PC-3 (cell line): ENCODE data around the gene PTCD1. TPM values are rescaled to one million over a fixed set of nuclear protein-coding genes. Genes with fewer than 3 reads are reported as not detected.

Source experiments
- ATAC-seq: fragments of 200-7000 bp; cut with Tn5 transposase; 2 replicates; pipeline ENCODE4 v1.9.1; 2020; ENCODE audit warnings: mild to moderate bottlenecking, moderate library complexity
- BruUV-seq: library from RNA; stranded (reverse); fragments of 400-500 nt; replicated peaks from 2 replicates; lab custom pipeline; 2021; lab: Mats Ljungman, UMichigan
- CTCF ChIA-PET: fragments of 300-600 bp; sonication (Branson Sonifier 250); formaldehyde crosslinking; loops from one replicate; lab custom pipeline; 2022; ENCODE audit warnings: antibody characterized with exemption; lab: Charles Lee
- POLR2A ChIA-PET: fragments of 300-600 bp; sonication (Branson Sonifier 250); formaldehyde crosslinking; loops from one replicate; lab custom pipeline; 2022; ENCODE audit warnings: antibody characterized with exemption; ENCODE audit not compliant: unreplicated experiment; lab: Charles Lee
- DNase-seq: peaks from one replicate; pipeline ENCODE4 v3.0.0-alpha.2; 2015
- H2AFZ ChIP-seq: fragments of 300-600 bp; sonication (generic); 2 replicates; pipeline ENCODE4 v1.6.0; 2016; ENCODE audit warnings: antibody characterized with exemption, low read length
- H3F3A ChIP-seq: fragments of 300-600 bp; sonication (generic); one replicate; pipeline ENCODE4 v1.6.0; 2017; ENCODE audit warnings: antibody characterized with exemption, low read length, control low read depth, mild to moderate bottlenecking; ENCODE audit not compliant: unreplicated experiment
- H3K27ac ChIP-seq: fragments of 300-600 bp; sonication (generic); 2 replicates; pipeline ENCODE4 v1.5.1; 2016; ENCODE audit warnings: mild to moderate bottlenecking, low read length
- H3K27me3 ChIP-seq: fragments of 300-600 bp; sonication (generic); 2 replicates; pipeline ENCODE4 v1.6.1; 2016; ENCODE audit warnings: low read length, mixed read lengths
- H3K36me3 ChIP-seq: fragments of 300-600 bp; sonication (generic); 2 replicates; pipeline ENCODE4 v1.6.1; 2016; ENCODE audit warnings: low read depth, mixed run types, low read length, mixed read lengths
- H3K4me1 ChIP-seq: fragments of 300-600 bp; sonication (generic); 2 replicates; pipeline ENCODE4 v1.5.1; 2016; ENCODE audit warnings: low read length; ENCODE audit not compliant: insufficient read depth
- H3K4me2 ChIP-seq: fragments of 300-600 bp; sonication (generic); 2 replicates; pipeline ENCODE4 v1.6.0; 2016; ENCODE audit warnings: low read length
- H3K4me3 ChIP-seq: fragments of 300-600 bp; sonication (generic); 2 replicates; pipeline ENCODE4 v1.5.1; 2016; ENCODE audit warnings: mild to moderate bottlenecking, low read length, mixed read lengths
- H3K79me2 ChIP-seq: fragments of 300-600 bp; sonication (generic); 2 replicates; pipeline ENCODE4 v1.6.1; 2017; ENCODE audit warnings: low read length, mixed read lengths
- H3K9ac ChIP-seq: fragments of 300-600 bp; sonication (generic); 2 replicates; pipeline ENCODE4 v1.6.0; 2016; ENCODE audit warnings: mild to moderate bottlenecking, low read length
- H3K9me2 ChIP-seq: fragments of 300-600 bp; sonication (generic); replicated peaks from 2 replicates; pipeline ENCODE4 v1.6.1; 2016; ENCODE audit warnings: mixed run types, low read length, mixed read lengths
- H3K9me3 ChIP-seq: fragments of 300-600 bp; sonication (generic); 2 replicates; pipeline ENCODE4 v1.6.1; 2016; ENCODE audit warnings: low read length, mixed read lengths
- H4K20me1 ChIP-seq: fragments of 300-600 bp; sonication (generic); 2 replicates; pipeline ENCODE4 v1.6.1; 2016; ENCODE audit warnings: low read length, mixed read lengths
- CTCF ChIP-seq: fragments of 300-600 bp; sonication (generic); conservative IDR thresholded peaks from 2 replicates; pipeline ENCODE4 v1.5.1; 2017; ENCODE audit warnings: antibody characterized with exemption, low read depth, mild to moderate bottlenecking, low read length
- EZH2 ChIP-seq: fragments of 300-600 bp; sonication (generic); IDR thresholded peaks from one replicate; pipeline ENCODE4 v1.6.1; 2017; ENCODE audit warnings: antibody characterized with exemption, mild to moderate bottlenecking, low read length; ENCODE audit not compliant: unreplicated experiment
- EZH2phosphoT487 ChIP-seq: fragments of 300-600 bp; sonication (generic); IDR thresholded peaks from 2 replicates; pipeline ENCODE4 v1.6.1; 2018; ENCODE audit warnings: mild to moderate bottlenecking, antibody characterized with exemption, low read length, borderline replicate concordance
- intact Hi-C: fragments of 100-400 bp; cut with micrococcal nuclease; formaldehyde crosslinking; loops from 2 replicates; pipeline ENCODE4 v1.9.0; 2023
- total RNA-seq: library from RNA; depleted of rRNA; stranded (reverse); fragments of >200 nt; gene quantifications from 2 replicates; pipeline ENCODE4 v1.2.3, GENCODE V29; 2014

The PTCD1 gene
- total RNA-seq, 1 experiment from 2014 or later = 10.4 TPM

DNA sequence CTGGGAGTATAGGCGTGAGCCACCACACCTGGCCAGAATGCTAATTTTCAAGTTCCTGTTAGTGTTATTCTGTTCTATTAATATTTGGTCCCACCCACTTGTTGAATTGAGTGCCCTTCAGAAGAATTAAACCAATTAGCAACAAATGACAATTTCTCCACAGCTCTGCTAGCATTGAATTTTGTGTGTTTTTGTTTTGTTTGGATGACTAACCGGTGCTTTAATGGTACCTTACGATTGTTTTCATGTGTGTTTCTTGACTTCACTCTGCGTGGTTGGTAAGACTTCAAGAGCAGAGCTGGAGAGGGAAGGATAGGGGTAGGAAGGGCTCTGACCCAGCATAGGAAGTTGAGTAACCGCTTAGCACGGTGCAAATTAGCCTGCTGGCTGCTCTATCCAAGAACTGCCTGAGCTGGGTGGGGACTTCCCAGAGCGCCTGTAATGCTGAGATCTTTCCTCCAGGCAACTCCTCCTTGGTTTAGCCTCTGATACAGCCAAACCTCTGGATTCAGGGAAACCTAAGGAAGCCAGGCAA is 59.5 kb downstream of the PTCD1 start:
- intact Hi-C loops = loop anchor here (5.0 kb wide), 1 partner anchor 167 kb away; no protein-coding TSS in a partner anchor
- DNase-seq = peak; percentile 15

GRCh38 chr7:99375070-99375807 is 63.4 kb downstream of the PTCD1 start:
- no TSS peak for BruUV-seq
- intact Hi-C loops = loop anchor here (5.0 kb wide), 1 partner anchor 163 kb away; no protein-coding TSS in a partner anchor
- Histone ChIP-seq H3K79me2 (peaks cover 40% of the 10 kb centered on the region), H3K4me3 (peak overlapping the region; percentile 87), H4K20me1 (peaks cover 8% of the 10 kb centered on the region; the same call in 1 of the 2 replicates), H3K9me2 (no peaks in the 10 kb centered on the region), H3K4me2 (peak overlapping the region; percentile 97), H3K9me3 (no peaks in the 10 kb centered on the region), H3K27me3 (no peaks in the 10 kb centered on the region), H3K9ac (peak overlapping the region; percentile 82), H3F3A (no peaks in the 10 kb centered on the region), H3K36me3 (peaks cover 9% of the 10 kb centered on the region; the same call in 1 of the 2 replicates), H3K27ac (peak overlapping the region; percentile 58), H2AFZ (peak overlapping the region; percentile 98; the same call in 1 of the 2 replicates), H3K4me1 (peaks cover 9% of the 10 kb centered on the region; the same call in 1 of the 2 replicates)
- POLR2A ChIA-PET = interaction anchor here (0.6 kb wide), 1 partner anchor 64 kb away, joined by 3 read pairs; the partner anchor contains the start of gene CPSF4
- TF ChIP-seq EZH2 (no peak), EZH2phosphoT487 (no peak), CTCF (no peak)
- DNase-seq = peak; percentile 78
- CTCF ChIA-PET = interaction anchor here (0.9 kb wide), 1 partner anchor 40 kb away, joined by 7 read pairs; no protein-coding TSS in a partner anchor
- ATAC-seq = peak; percentile 70

More for the DNA sequence above, 59.5 kb downstream of the PTCD1 start:
- Histone ChIP-seq H3K9me3 (no peaks in the 10 kb centered on the region), H3K9me2 (no peaks in the 10 kb centered on the region), H4K20me1 (peaks cover 14% of the 10 kb centered on the region; the same call in 1 of the 2 replicates), H3K27ac (no peak overlapping the region), H3K4me1 (peaks cover 10% of the 10 kb centered on the region; the same call in 1 of the 2 replicates), H3K4me2 (no peak overlapping the region), H3K36me3 (peaks cover 9% of the 10 kb centered on the region), H2AFZ (no peak overlapping the region), H3K27me3 (no peaks in the 10 kb centered on the region), H3F3A (no peaks in the 10 kb centered on the region), H3K79me2 (peaks cover 63% of the 10 kb centered on the region), H3K9ac (no peak overlapping the region), H3K4me3 (no peak overlapping the region)
- BruUV-seq = no TSS peak
- peak; percentile 3; the same call in 1 of the 2 replicates for ATAC-seq
- no peak for TF ChIP-seq EZH2
- TF ChIP-seq CTCF = no peak
- no peak for TF ChIP-seq EZH2phosphoT487
- ChIA-PET POLR2A (no interaction called here), CTCF (no interaction called here)
